Measurements from ENCODE around the gene METTL23. TPM values are rescaled to one million over a fixed set of nuclear protein-coding genes. Genes with fewer than 3 reads are reported as not detected.

The METTL23 gene
- total and polyA plus RNA-seq, 2 of the 8 experiments (the other 6 are each of a cell fraction or from before 2014, with no cell fraction given), result 36.1 to 60.2 TPM

- CTCF ChIA-PET (ENCODE audit: partially characterized antibody), result interaction anchor here (0.9 to 10.2 kb wide), 8 partner anchors 8 to 223 kb away, joined by 3 to 155 read pairs (median 4); no protein-coding TSS in a partner anchor
- no peak overlapping the region for H2BK5ac ChIP-seq (ENCODE audit: low read depth, low read length)
- H2AFZ ChIP-seq (ENCODE audit: low read length), result no peak overlapping the region
- H4K20me1 ChIP-seq (replicated peaks in 1 of 2; ENCODE audit: control insufficient read depth in 1 of 2, insufficient read depth in 2 of 2, low read length in 2 of 2), result peaks cover 0 to 4% of the 10 kb centered on the region in 2 experiments
- no peak overlapping the region for H3K4ac ChIP-seq (replicated peaks; ENCODE audit: insufficient read length, low read depth, low read length)
- H3K23me2 ChIP-seq (ENCODE audit: low read depth, low read length), result no peaks in the 10 kb centered on the region
- no peak overlapping the region for H4K8ac ChIP-seq (ENCODE audit: extremely low read depth, insufficient read depth, low read length)
- H3K27ac ChIP-seq (ENCODE audit: low read depth, low read length), result no peak overlapping the region
- H3K56ac ChIP-seq (replicated peaks; ENCODE audit: insufficient read length, low read depth, low read length), result no peak overlapping the region
- no peak overlapping the region for H2BK20ac ChIP-seq (ENCODE audit: low read length)
- H3K9me3 ChIP-seq (ENCODE audit: insufficient read depth in 2 of 2, low read depth in 1 of 2, low read length in 1 of 2), result no peaks in the 10 kb centered on the region
- H4K91ac ChIP-seq (replicated peaks; ENCODE audit: insufficient read length, low read length), result no peak overlapping the region
- WGBS, 2 experiments (ENCODE audit: extremely low coverage in 1 of 2, insufficient coverage in 1 of 2, insufficient read length in 1 of 2, insufficient replicate concordance in 2 of 2, low coverage in 1 of 2, low lambda C conversion rate in 2 of 2, missing lambda C conversion rate in 1 of 2), result 96% methylated on average over 6 of the region's 6 CpGs; no CpG with 5 or more reads in 1 of the 2 experiments
- H3K79me2 ChIP-seq (ENCODE audit: control insufficient read depth in 1 of 2, insufficient read depth in 2 of 2, low read length in 2 of 2), result no peaks in the 10 kb centered on the region
- H3K4me2 ChIP-seq (ENCODE audit: insufficient read depth in 1 of 2, low read depth in 2 of 2, low read length in 2 of 2), result no peak overlapping the region
- no peaks in the 10 kb centered on the region for H3K79me1 ChIP-seq (ENCODE audit: low read depth, low read length)
- POLR2A ChIA-PET (ENCODE audit: partially characterized antibody), result interaction anchor here (1.6 to 3.5 kb wide), 3 partner anchors 10 to 20 kb away, joined by 4 to 19 read pairs (median 15); partner anchors contain the start of genes JMJD6, METTL23, MFSD11 and SRSF2
- H3K23ac ChIP-seq (ENCODE audit: insufficient read length), result no peak overlapping the region
- no peak overlapping the region for H2BK15ac ChIP-seq (ENCODE audit: low read length)
- H3K18ac ChIP-seq (ENCODE audit: extremely low read depth, low read length), result no peak overlapping the region
- no peaks in the 10 kb centered on the region for H3K4me1 ChIP-seq (replicated peaks in 1 of 4; ENCODE audit: control insufficient read depth in 3 of 4, insufficient read depth in 4 of 4, low read length in 3 of 4)
- H2AK5ac ChIP-seq (ENCODE audit: low read depth, low read length), result no peak overlapping the region
- H2BK12ac ChIP-seq (ENCODE audit: low read depth, low read length), result no peak overlapping the region
- no peak overlapping the region for H3K14ac ChIP-seq (ENCODE audit: insufficient read length)
- no peak overlapping the region for H3K4me3 ChIP-seq (ENCODE audit: extremely low read depth in 1 of 4, insufficient read depth in 2 of 4, low read depth in 3 of 4, low read length in 4 of 4)
- H3K9ac ChIP-seq (replicated peaks in 1 of 4; ENCODE audit: extremely low read depth in 1 of 4, low read depth in 3 of 4, low read length in 3 of 4), result no peak overlapping the region
- peaks cover 11 to 52% (median 36%) of the 10 kb centered on the region in 4 experiments; a peak in 7 of 8 replicates for H3K36me3 ChIP-seq (ENCODE audit: control insufficient read depth in 2 of 4, insufficient read depth in 4 of 4, low read length in 3 of 4)
- H2BK120ac ChIP-seq (replicated peaks; ENCODE audit: low read depth, low read length), result no peak overlapping the region
- H4K5ac ChIP-seq (ENCODE audit: insufficient read length, low read depth, low read length), result no peak overlapping the region
- no peaks in the 10 kb centered on the region for H3K27me3 ChIP-seq (replicated peaks in 1 of 4; ENCODE audit: control insufficient read depth in 3 of 4, extremely low read depth in 1 of 4, insufficient read depth in 3 of 4, low read length in 3 of 4)
- no peak for DNase-seq (ENCODE audit: low read depth in 1 of 2, low spot score in 2 of 2)
- FAIRE-seq, result no peak
- no peak for TF ChIP-seq TAF7 (optimal IDR thresholded peaks at IDR 0.05; ENCODE audit: borderline replicate concordance, low read depth, low read length)
- no peak for TF ChIP-seq CREB1 (IDR thresholded peaks at IDR 0.05)
- TF ChIP-seq EGR1 (IDR thresholded peaks at IDR 0.05; ENCODE audit: borderline replicate concordance, low read depth, low read length), result no peak
- no peak for TF ChIP-seq CHD2 (IDR thresholded peaks at IDR 0.05; ENCODE audit: low read length)
- TF ChIP-seq CBX5 (IDR thresholded peaks at IDR 0.05; ENCODE audit: low read depth, low read length), result no peak
- TF ChIP-seq KDM5A (IDR thresholded peaks at IDR 0.05; ENCODE audit: low read length), result no peak
- TF ChIP-seq, protein P1, sequence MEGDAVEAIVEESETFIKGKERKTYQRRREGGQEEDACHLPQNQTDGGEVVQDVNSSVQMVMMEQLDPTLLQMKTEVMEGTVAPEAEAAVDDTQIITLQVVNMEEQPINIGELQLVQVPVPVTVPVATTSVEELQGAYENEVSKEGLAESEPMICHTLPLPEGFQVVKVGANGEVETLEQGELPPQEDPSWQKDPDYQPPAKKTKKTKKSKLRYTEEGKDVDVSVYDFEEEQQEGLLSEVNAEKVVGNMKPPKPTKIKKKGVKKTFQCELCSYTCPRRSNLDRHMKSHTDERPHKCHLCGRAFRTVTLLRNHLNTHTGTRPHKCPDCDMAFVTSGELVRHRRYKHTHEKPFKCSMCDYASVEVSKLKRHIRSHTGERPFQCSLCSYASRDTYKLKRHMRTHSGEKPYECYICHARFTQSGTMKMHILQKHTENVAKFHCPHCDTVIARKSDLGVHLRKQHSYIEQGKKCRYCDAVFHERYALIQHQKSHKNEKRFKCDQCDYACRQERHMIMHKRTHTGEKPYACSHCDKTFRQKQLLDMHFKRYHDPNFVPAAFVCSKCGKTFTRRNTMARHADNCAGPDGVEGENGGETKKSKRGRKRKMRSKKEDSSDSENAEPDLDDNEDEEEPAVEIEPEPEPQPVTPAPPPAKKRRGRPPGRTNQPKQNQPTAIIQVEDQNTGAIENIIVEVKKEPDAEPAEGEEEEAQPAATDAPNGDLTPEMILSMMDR (IDR thresholded peaks at IDR 0.05; ENCODE audit: control extremely low read depth in 1 of 3, insufficient read depth in 1 of 3, low read depth in 1 of 3, low read length in 3 of 3), result no peak
- TF ChIP-seq POU5F1 (IDR thresholded peaks at IDR 0.05; ENCODE audit: low read depth, low read length), result no peak
- TF ChIP-seq EP300 (IDR thresholded peaks at IDR 0.05; ENCODE audit: borderline replicate concordance in 1 of 2, low read depth in 2 of 2, low read length in 2 of 2), result no peak
- no peak for TF ChIP-seq SP4 (IDR thresholded peaks at IDR 0.05; ENCODE audit: low read length)
- TF ChIP-seq TCF12 (IDR thresholded peaks at IDR 0.05; ENCODE audit: low read depth, low read length), result no peak
- TF ChIP-seq ZNF274 (IDR thresholded peaks at IDR 0.05; ENCODE audit: borderline replicate concordance, extremely low read depth, low read length), result no peak
Measured at GRCh38 chr17:76716839-76717215, 9.8 kb upstream of the METTL23 start.
